IMR-90 (cell line): ENCODE data around the gene FAM234B. TPM values are rescaled to one million over a fixed set of nuclear protein-coding genes. Genes with fewer than 3 reads are reported as not detected.

Source experiments
- ATAC-seq: fragments of 200-7000 bp; cut with Tn5 transposase; 2 replicates; pipeline ENCODE4 v1.9.1; 2020; ENCODE audit warnings: low read depth, mild to moderate bottlenecking, moderate library complexity
- BruUV-seq: library from RNA; stranded (reverse); fragments of 400-500 nt; replicated peaks from 2 replicates; lab custom pipeline; 2021; lab: Mats Ljungman, UMichigan
- CTCF ChIA-PET: fragments of 300-600 bp; formaldehyde crosslinking; extraction: SDS; loops from one replicate; lab custom pipeline; 2021; ENCODE audit warnings: antibody characterized with exemption; lab: Yijun Ruan, JAX
- POLR2A ChIA-PET: fragments of 300-600 bp; sonication (Branson Sonifier 250); formaldehyde crosslinking; loops from one replicate; lab custom pipeline; 2022; ENCODE audit warnings: antibody characterized with exemption; ENCODE audit not compliant: unreplicated experiment; lab: Charles Lee
- DNase-seq: peaks from one replicate; pipeline ENCODE4 v3.0.0; 2013
- H2AFZ ChIP-seq: replicated peaks from 2 replicates; pipeline ENCODE3; 2013; ENCODE audit warnings: low read length, mild to moderate bottlenecking; ENCODE audit not compliant: poor library complexity
- H2AK5ac ChIP-seq: 2 replicates; pipeline ENCODE4 v1.6.1; 2013; ENCODE audit warnings: low read depth, low read length, inconsistent platforms
- H2AK9ac ChIP-seq: replicated peaks from 2 replicates; pipeline ENCODE3; 2013; ENCODE audit warnings: mild to moderate bottlenecking, low read depth, low read length, moderate library complexity; ENCODE audit not compliant: poor library complexity
- H2BK120ac ChIP-seq: 2 replicates; pipeline ENCODE4 v1.6.1; 2013; ENCODE audit warnings: low read depth, low read length, inconsistent platforms
- H2BK15ac ChIP-seq: 3 replicates; pipeline ENCODE4 v1.6.1; 2013; ENCODE audit warnings: low read depth, low read length, inconsistent platforms
- H2BK20ac ChIP-seq: 2 replicates; pipeline ENCODE4 v1.6.1; 2013; ENCODE audit warnings: low read depth, mild to moderate bottlenecking, inconsistent platforms, low read length, moderate library complexity
- H2BK5ac ChIP-seq: 2 replicates; pipeline ENCODE4 v1.6.1; 2013; ENCODE audit warnings: mild to moderate bottlenecking, low read depth, low read length, inconsistent platforms; ENCODE audit not compliant: poor library complexity, severe bottlenecking
- H3K14ac ChIP-seq: replicated peaks from 2 replicates; pipeline ENCODE4 v1.6.1; 2013; ENCODE audit warnings: low read depth, low read length, inconsistent platforms
- H3K18ac ChIP-seq: 2 replicates; pipeline ENCODE4 v1.6.1; 2013; ENCODE audit warnings: low read depth, low read length, control low read depth
- H3K23ac ChIP-seq: 2 replicates; pipeline ENCODE4 v1.6.1; 2013; ENCODE audit warnings: low read depth, low read length, inconsistent platforms
- H3K27ac ChIP-seq: 2 replicates; pipeline ENCODE4 v1.5.1; 2013; ENCODE audit warnings: mild to moderate bottlenecking, control low read depth, low read length; ENCODE audit not compliant: insufficient read depth
- H3K27me3 ChIP-seq: 2 replicates; pipeline ENCODE4 v1.6.1; 2013; ENCODE audit warnings: low read length; ENCODE audit not compliant: control insufficient read depth, insufficient read depth
- H3K36me3 ChIP-seq: 2 replicates; pipeline ENCODE4 v1.6.1; 2013; ENCODE audit warnings: low read length, mixed read lengths; ENCODE audit not compliant: control insufficient read depth, insufficient read depth
- H3K4ac ChIP-seq: 2 replicates; pipeline ENCODE4 v1.6.1; 2013; ENCODE audit warnings: low read depth, low read length, inconsistent platforms
- H3K4me1 ChIP-seq: 2 replicates; pipeline ENCODE4 v1.6.1; 2013; ENCODE audit warnings: low read length, mixed read lengths; ENCODE audit not compliant: control insufficient read depth, insufficient read depth
- H3K4me2 ChIP-seq: 2 replicates; pipeline ENCODE4 v1.6.1; 2013; ENCODE audit warnings: low read depth, mild to moderate bottlenecking, control low read depth, low read length, moderate library complexity
- H3K4me3 ChIP-seq: 2 replicates; pipeline ENCODE4 v1.5.1; 2013; ENCODE audit warnings: low read depth, mild to moderate bottlenecking, control low read depth, low read length, moderate library complexity; ENCODE audit not compliant: insufficient read depth
- H3K56ac ChIP-seq: 2 replicates; pipeline ENCODE4 v1.6.1; 2013; ENCODE audit warnings: low read length, inconsistent platforms; ENCODE audit not compliant: insufficient read depth; ENCODE audit errors: extremely low read depth
- H3K79me1 ChIP-seq, 2 experiments: 2 replicates each; pipeline ENCODE4 v1.6.1; 2013; ENCODE audit warnings: low read length in 2 of 2, inconsistent platforms in 1 of 2, low read depth in 1 of 2
- H3K9ac ChIP-seq: 2 replicates; pipeline ENCODE4 v1.6.1; 2013; ENCODE audit warnings: low read depth, low read length, control low read depth
- H3K9me1 ChIP-seq: 2 replicates; pipeline ENCODE4 v1.6.1; 2013; ENCODE audit warnings: low read length, inconsistent platforms; ENCODE audit not compliant: insufficient read depth
- H3K9me3 ChIP-seq: 2 replicates; pipeline ENCODE4 v1.6.1; 2013; ENCODE audit warnings: low read length; ENCODE audit not compliant: control insufficient read depth, insufficient read depth
- H4K20me1 ChIP-seq: 2 replicates; pipeline ENCODE4 v1.6.1; 2013; ENCODE audit warnings: low read length, inconsistent platforms; ENCODE audit not compliant: insufficient read depth
- H4K5ac ChIP-seq: 2 replicates; pipeline ENCODE4 v1.6.1; 2013; ENCODE audit warnings: mild to moderate bottlenecking, low read depth, low read length, control low read depth
- H4K8ac ChIP-seq, 2 experiments: 2 replicates each; pipeline ENCODE4 v1.6.1; 2013; ENCODE audit warnings: low read depth in 2 of 2, low read length in 2 of 2, control low read depth in 1 of 2, inconsistent platforms in 1 of 2
- H4K91ac ChIP-seq: 2 replicates; pipeline ENCODE4 v1.6.1; 2013; ENCODE audit warnings: low read depth, low read length, inconsistent platforms; ENCODE audit not compliant: insufficient read depth
- BHLHE40 ChIP-seq: fragments of 150-350 bp; IDR thresholded peaks from 2 replicates; pipeline ENCODE4 v1.6.1; 2016; ENCODE audit warnings: mild to moderate bottlenecking, low read depth, low read length
- CEBPB ChIP-seq: IDR thresholded peaks from 2 replicates; pipeline ENCODE4 v1.6.1; 2012; ENCODE audit warnings: low read depth, low read length, improper control_type of control experiment
- MAFK ChIP-seq: IDR thresholded peaks from 2 replicates; pipeline ENCODE4 v1.6.1; 2012; ENCODE audit warnings: low read depth, low read length, improper control_type of control experiment
- MAZ ChIP-seq: IDR thresholded peaks from 2 replicates; pipeline ENCODE4 v1.6.1; 2012; ENCODE audit warnings: low read depth, mild to moderate bottlenecking, low read length, improper control_type of control experiment, moderate library complexity, borderline replicate concordance
- MXI1 ChIP-seq: IDR thresholded peaks from 2 replicates; pipeline ENCODE4 v1.6.1; 2012; ENCODE audit warnings: low read depth, mild to moderate bottlenecking, low read length, moderate library complexity, borderline replicate concordance
- RCOR1 ChIP-seq: IDR thresholded peaks from 2 replicates; pipeline ENCODE4 v1.6.1; 2012; ENCODE audit warnings: mild to moderate bottlenecking, low read length, improper control_type of control experiment; ENCODE audit not compliant: insufficient replicate concordance
- RFX5 ChIP-seq: IDR thresholded peaks from 2 replicates; pipeline ENCODE4 v1.8.0; 2012; ENCODE audit warnings: low read depth, mild to moderate bottlenecking, low read length, moderate library complexity
- SMC3 ChIP-seq: fragments of 150-350 bp; IDR thresholded peaks from 2 replicates; pipeline ENCODE4 v1.6.1; 2016; ENCODE audit warnings: low read depth, mild to moderate bottlenecking, antibody characterized with exemption, low read length, moderate library complexity
- WGBS, 2 experiments: methylation state at CpG; one replicate each; pipeline versions ENCODE4 v1.1.5 to v1.1.7; 2013; ENCODE audit warnings: missing lambda C conversion rate in 2 of 2; ENCODE audit not compliant: insufficient read length in 1 of 2; ENCODE audit errors: extremely low coverage in 2 of 2; 5-methylcytosine and 5-hydroxymethylcytosine counted together
- dilution Hi-C: fragments of 300-500 bp; cut with HindIII; formaldehyde crosslinking; loops from one replicate; pipeline ENCODE4 v1.14.3; 2018; ENCODE audit warnings: low sequenced_read_pairs; ENCODE audit not compliant: unreplicated experiment
- in situ Hi-C: fragments of 300-500 bp; cut with MboI; formaldehyde crosslinking; loops from 3 replicates; pipeline ENCODE4 v1.14.3; 2019; ENCODE audit warnings: low sequenced_read_pairs, inconsistent platforms, mixed read lengths
- intact Hi-C: fragments of 100-400 bp; cut with micrococcal nuclease; formaldehyde crosslinking; loops from 2 replicates; pipeline ENCODE4 v1.10.0; 2022
- polyA plus RNA-seq, 3 experiments: library from polyadenylated mRNA; depleted of rRNA; stranded (reverse); fragments of >200 nt; gene quantifications; 2 replicates each; pipeline ENCODE4 v1.2.3, GENCODE V29; 2012; ENCODE audit warnings: low replicate concordance in 1 of 3
- total RNA-seq: library from RNA; depleted of rRNA; stranded (reverse); fragments of >200 nt; gene quantifications from 2 replicates; pipeline ENCODE4 v1.2.3, GENCODE V29; 2012

FAM234B gene
- total and polyA plus RNA-seq, 2 of the 4 experiments (the other 2 are of a cell fraction) = 3.6 to 8.6 TPM

DNA sequence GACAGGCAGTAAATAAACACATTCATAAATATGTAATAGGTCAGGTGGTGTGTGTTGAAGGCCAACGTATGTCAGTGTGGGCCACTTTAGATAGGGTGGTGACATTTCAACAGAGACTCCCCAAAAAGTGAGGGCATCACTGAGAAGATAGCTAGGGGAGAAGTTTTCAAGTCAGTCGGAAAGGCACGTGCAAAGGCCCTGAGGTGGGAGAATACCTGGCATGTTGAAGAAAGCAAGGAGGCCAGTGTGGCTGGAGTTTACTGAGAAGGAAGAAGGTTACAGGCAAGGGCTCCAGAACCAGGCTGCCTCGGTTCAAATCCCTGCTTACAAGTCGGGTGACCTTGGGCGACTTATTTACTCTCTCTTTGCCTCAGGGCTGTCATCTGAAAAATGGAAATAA is 33.1 kb upstream of the FAM234B start:
- dilution Hi-C loops (no loop called here), intact Hi-C loops (no loop called here), in situ Hi-C loops (no loop called here)
- H4K5ac ChIP-seq = no peak overlapping the region
- H3K9me1 ChIP-seq = peaks cover 4% of the 10 kb centered on the region; the same call in 1 of the 2 replicates
- 0 out of 4 replicates have a peak, but pooled peaks cover 0 to 2% of the 10 kb centered on the region in 2 experiments for H3K79me1 ChIP-seq
- no peak for TF ChIP-seq MAZ
- TF ChIP-seq MAFK = no peak
- TF ChIP-seq CEBPB = no peak
- TF ChIP-seq MXI1 = no peak
- TF ChIP-seq SMC3 = no peak
- TF ChIP-seq BHLHE40 = no peak
- no peak for TF ChIP-seq RCOR1
- no peak for TF ChIP-seq RFX5
- peaks cover 7% of the 10 kb centered on the region for H3K4me1 ChIP-seq
- no peak overlapping the region for H2AFZ ChIP-seq
- no peak overlapping the region for H3K14ac ChIP-seq
- H4K91ac ChIP-seq = peak overlapping the region; percentile 56; the same call in 1 of the 2 replicates
- no peak overlapping the region for H3K27ac ChIP-seq
- H3K9me3 ChIP-seq = no peaks in the 10 kb centered on the region
- H3K36me3 ChIP-seq = no peaks in the 10 kb centered on the region
- H3K23ac ChIP-seq = no peak overlapping the region
- H3K27me3 ChIP-seq = no peaks in the 10 kb centered on the region
- H4K20me1 ChIP-seq = no peaks in the 10 kb centered on the region; the same call in 1 of the 2 replicates
- H2AK5ac ChIP-seq = no peak overlapping the region; the same call in 1 of the 2 replicates
- H2AK9ac ChIP-seq = no peak overlapping the region
- ChIA-PET POLR2A (no interaction called here), CTCF (interaction anchor here (1.6 kb wide), 1 partner anchor 13 kb away, joined by 3 read pairs; no protein-coding TSS in a partner anchor)
- H3K4me2 ChIP-seq = no peak overlapping the region
- ATAC-seq = no peak
- no peak overlapping the region for H4K8ac ChIP-seq
- no peak overlapping the region; the same call in 2 of the 3 replicates for H2BK15ac ChIP-seq
- no peak overlapping the region for H3K56ac ChIP-seq
- no peak overlapping the region for H3K4me3 ChIP-seq
- H2BK120ac ChIP-seq = no peak overlapping the region
- no peak overlapping the region for H2BK5ac ChIP-seq
- no peak overlapping the region for H3K4ac ChIP-seq
- no peak overlapping the region for H3K9ac ChIP-seq
- 87% methylated on average over 4 of the region's 6 CpGs; no CpG with 5 or more reads in 1 of the 2 experiments for WGBS, 2 experiments
- no peak overlapping the region for H3K18ac ChIP-seq
- peak overlapping the region; percentile 20; the same call in 1 of the 2 replicates for H2BK20ac ChIP-seq
- BruUV-seq = no TSS peak
- no peak for DNase-seq
